Spleen (tissue), 7 donors: ENCODE results near the gene KDM2B.

Experiments used
- CTCF ChIP-seq, 11 experiments: fragments of 200-600 bp in 7 of 11; fragments of 450-650 bp in 4 of 11; sonication (generic) in 4 of 11; IDR thresholded peaks in 8 of 11; conservative IDR thresholded peaks in 3 of 11; 1 replicate in 7 of 11; 2 replicates in 4 of 11; pipeline versions ENCODE4 v1.4.0 to v1.8.0; 2016 to 2021; ENCODE audit warnings: antibody characterized with exemption in 11 of 11, inconsistent platforms in 4 of 11, mild to moderate bottlenecking in 1 of 11
- POLR2A ChIP-seq, 3 donors: fragments of 450-650 bp; IDR thresholded peaks; one replicate each; pipeline ENCODE4 v1.5.1; 2017; ENCODE audit warnings: antibody characterized with exemption in 3 of 3, mild to moderate bottlenecking in 1 of 3
- donor health status: DM: no; HTN: no; CAD: no; lungs with moderate emphysema.
- donor health status: DM: no; HTN: no; CAD: no.
- donor health status: DM: no; HTN: no; CAD: no.

GRCh38 chr12:121464331-121464730 lies 116.5 kb downstream of the KDM2B start:
- TF ChIP-seq CTCF (IDR thresholded peaks at IDR 0.05 in 8 of 11, conservative IDR thresholded peaks at IDR 0.05 in 3 of 11) (no peak), POLR2A (IDR thresholded peaks at IDR 0.05) (no peak)
